Osteoblast (primary cell): ENCODE measurements around the gene NFIA. TPM values are rescaled to one million over a fixed set of nuclear protein-coding genes. Genes with fewer than 3 reads are reported as not detected.

Experiments
- DNase-seq: peaks from one replicate; pipeline ENCODE4 v3.0.0; 2011; ENCODE audit warnings: low spot score, mixed read lengths; ENCODE audit not compliant: insufficient read length; ENCODE audit errors: missing footprints
- H2AFZ ChIP-seq: 2 replicates; pipeline ENCODE4 v1.6.0; 2011; ENCODE audit warnings: mild to moderate bottlenecking, low read length
- H3K27ac ChIP-seq: 2 replicates; pipeline ENCODE4 v1.5.1; 2011; ENCODE audit warnings: mild to moderate bottlenecking, low read depth, low read length, moderate library complexity
- H3K27me3 ChIP-seq: 2 replicates; pipeline ENCODE4 v1.6.0; 2012; ENCODE audit warnings: mild to moderate bottlenecking, control low read depth, inconsistent platforms, low read length, moderate library complexity; ENCODE audit not compliant: insufficient read depth
- H3K36me3 ChIP-seq: 2 replicates; pipeline ENCODE4 v1.5.1; 2011; ENCODE audit warnings: mild to moderate bottlenecking, low read length, control low read depth, moderate library complexity; ENCODE audit not compliant: insufficient read depth
- H3K4me1 ChIP-seq: 2 replicates; pipeline ENCODE4 v1.5.1; 2011; ENCODE audit warnings: mild to moderate bottlenecking, low read length, control low read depth, moderate library complexity; ENCODE audit not compliant: insufficient read depth
- H3K4me2 ChIP-seq: 2 replicates; pipeline ENCODE4 v1.6.0; 2011; ENCODE audit warnings: mild to moderate bottlenecking, low read length; ENCODE audit not compliant: insufficient read depth
- H3K4me3 ChIP-seq: fragments of 200-600 bp; sonication (generic); 3 replicates; pipeline ENCODE4 v1.5.1; 2012; ENCODE audit warnings: mild to moderate bottlenecking, low read length, inconsistent platforms; ENCODE audit not compliant: insufficient read depth
- H3K79me2 ChIP-seq: 2 replicates; pipeline ENCODE4 v1.6.0; 2012; ENCODE audit warnings: mild to moderate bottlenecking, low read length, control low read depth, inconsistent platforms; ENCODE audit not compliant: insufficient read depth
- H3K9me3 ChIP-seq: 2 replicates; pipeline ENCODE4 v1.5.1; 2011; ENCODE audit warnings: low read depth, low read length, control low read depth
- H4K20me1 ChIP-seq: 2 replicates; pipeline ENCODE4 v1.6.0; 2012; ENCODE audit warnings: mild to moderate bottlenecking, low read length, control low read depth; ENCODE audit not compliant: insufficient read depth
- total RNA-seq: library from RNA; depleted of rRNA; stranded (reverse); fragments of >200 nt; gene quantifications from 2 replicates; pipeline ENCODE4 v1.2.3, GENCODE V29; 2012
- TF ChIP-seq, protein P1 (sequence below): IDR thresholded peaks from 2 replicates; pipeline ENCODE4 v1.5.1; 2011; ENCODE audit warnings: mild to moderate bottlenecking, low read depth, low read length, moderate library complexity; ENCODE audit errors: extremely low read depth

Gene NFIA
- total RNA-seq, 1 donor = 7.2 TPM

DNA sequence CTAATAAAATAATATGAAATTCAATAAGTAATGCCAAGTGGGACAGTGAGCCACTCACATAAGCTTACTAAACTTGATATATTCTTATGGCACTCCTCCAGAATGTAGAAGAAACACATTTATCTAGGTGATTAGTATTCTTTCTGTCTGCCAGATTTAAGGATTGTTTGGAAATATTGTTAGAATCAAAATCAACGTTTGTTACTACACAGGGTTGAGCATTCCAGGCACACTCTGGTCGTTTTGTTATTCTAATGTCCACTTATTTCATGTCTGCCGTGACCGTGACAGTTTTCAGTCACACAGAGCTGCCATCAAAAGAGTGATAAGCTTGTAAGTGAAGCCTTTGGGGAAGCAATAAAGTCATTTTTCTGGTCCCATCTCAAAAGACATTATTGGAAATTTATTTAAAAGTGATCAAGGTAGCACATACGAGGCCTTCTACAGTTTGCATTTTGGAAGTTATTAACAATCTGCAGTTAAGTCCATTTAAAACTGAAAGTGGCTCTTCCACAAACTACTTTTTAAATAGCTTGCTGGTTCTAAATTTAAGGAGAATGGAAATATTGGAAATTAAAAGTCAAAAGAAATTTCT is 38.0 kb downstream of the NFIA start:
- H3K27ac ChIP-seq = peak overlapping the region; percentile 25
- H3K4me1 ChIP-seq = no peaks in the 10 kb centered on the region
- no peaks in the 10 kb centered on the region for H3K36me3 ChIP-seq
- no peaks in the 10 kb centered on the region for H3K9me3 ChIP-seq
- peak overlapping the region; percentile 57 for H2AFZ ChIP-seq
- no peak for DNase-seq
- TF ChIP-seq, protein P1, sequence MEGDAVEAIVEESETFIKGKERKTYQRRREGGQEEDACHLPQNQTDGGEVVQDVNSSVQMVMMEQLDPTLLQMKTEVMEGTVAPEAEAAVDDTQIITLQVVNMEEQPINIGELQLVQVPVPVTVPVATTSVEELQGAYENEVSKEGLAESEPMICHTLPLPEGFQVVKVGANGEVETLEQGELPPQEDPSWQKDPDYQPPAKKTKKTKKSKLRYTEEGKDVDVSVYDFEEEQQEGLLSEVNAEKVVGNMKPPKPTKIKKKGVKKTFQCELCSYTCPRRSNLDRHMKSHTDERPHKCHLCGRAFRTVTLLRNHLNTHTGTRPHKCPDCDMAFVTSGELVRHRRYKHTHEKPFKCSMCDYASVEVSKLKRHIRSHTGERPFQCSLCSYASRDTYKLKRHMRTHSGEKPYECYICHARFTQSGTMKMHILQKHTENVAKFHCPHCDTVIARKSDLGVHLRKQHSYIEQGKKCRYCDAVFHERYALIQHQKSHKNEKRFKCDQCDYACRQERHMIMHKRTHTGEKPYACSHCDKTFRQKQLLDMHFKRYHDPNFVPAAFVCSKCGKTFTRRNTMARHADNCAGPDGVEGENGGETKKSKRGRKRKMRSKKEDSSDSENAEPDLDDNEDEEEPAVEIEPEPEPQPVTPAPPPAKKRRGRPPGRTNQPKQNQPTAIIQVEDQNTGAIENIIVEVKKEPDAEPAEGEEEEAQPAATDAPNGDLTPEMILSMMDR = no peak
- no peaks in the 10 kb centered on the region for H3K27me3 ChIP-seq
- no peaks in the 10 kb centered on the region for H4K20me1 ChIP-seq
- no peaks in the 10 kb centered on the region for H3K79me2 ChIP-seq
- peak overlapping the region; percentile 72 for H3K4me2 ChIP-seq
- peak overlapping the region; percentile 41 for H3K4me3 ChIP-seq

DNA sequence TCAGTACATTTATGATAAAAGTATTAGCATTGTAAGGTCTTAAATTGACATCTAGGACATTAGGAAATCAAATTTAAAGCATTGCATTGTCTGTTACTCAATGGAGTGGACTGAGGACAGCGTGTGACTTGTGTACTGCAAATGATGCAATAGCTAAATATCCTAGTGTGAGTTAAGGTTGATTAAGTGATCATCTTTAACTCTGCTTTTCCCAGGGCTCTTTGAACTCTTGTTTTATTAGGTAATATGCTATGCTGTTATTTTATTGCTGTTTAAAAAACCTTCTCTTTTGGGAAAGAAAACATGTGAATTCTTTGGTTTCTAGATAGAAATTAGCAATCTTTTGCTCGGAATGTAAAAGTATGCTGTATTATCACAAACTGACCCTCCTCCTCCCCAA is 38.6 kb downstream of the NFIA start:
- TF ChIP-seq, protein P1 = no peak
- H3K4me1 ChIP-seq = no peaks in the 10 kb centered on the region
- H3K9me3 ChIP-seq = no peaks in the 10 kb centered on the region
- H2AFZ ChIP-seq = no peak overlapping the region
- H3K36me3 ChIP-seq = no peaks in the 10 kb centered on the region
- H3K4me2 ChIP-seq = peak overlapping the region; percentile 72
- DNase-seq = no peak
- no peak overlapping the region for H3K4me3 ChIP-seq
- H3K27me3 ChIP-seq = no peaks in the 10 kb centered on the region
- peak overlapping the region; percentile 25 for H3K27ac ChIP-seq
- H4K20me1 ChIP-seq = no peaks in the 10 kb centered on the region
- H3K79me2 ChIP-seq = no peaks in the 10 kb centered on the region

DNA sequence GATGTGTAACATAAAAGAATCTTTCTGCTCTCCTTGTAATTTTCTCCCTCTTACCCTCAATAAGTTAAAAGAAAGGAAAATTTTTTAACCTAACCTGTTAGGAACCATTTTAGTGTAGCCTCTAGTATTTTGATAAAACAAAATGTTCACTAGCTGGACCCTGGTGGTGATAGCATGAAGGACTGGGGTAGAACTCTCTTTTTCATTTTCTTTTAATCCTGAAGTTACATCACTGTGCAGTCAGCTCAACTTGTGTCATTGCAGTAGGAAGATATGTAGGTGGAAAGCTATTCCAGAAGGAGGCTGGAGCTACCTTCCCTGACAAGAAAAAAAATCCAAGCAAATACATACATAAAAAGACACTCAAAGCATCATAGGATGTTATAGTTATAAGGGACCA is 39.3 kb downstream of the NFIA start:
- H3K4me1 ChIP-seq = no peaks in the 10 kb centered on the region
- H3K36me3 ChIP-seq = no peaks in the 10 kb centered on the region
- no peak for DNase-seq
- H3K4me3 ChIP-seq = no peak overlapping the region
- no peak overlapping the region for H3K4me2 ChIP-seq
- H3K9me3 ChIP-seq = no peaks in the 10 kb centered on the region
- no peaks in the 10 kb centered on the region for H3K27me3 ChIP-seq
- H2AFZ ChIP-seq = no peak overlapping the region
- H4K20me1 ChIP-seq = no peaks in the 10 kb centered on the region
- H3K79me2 ChIP-seq = no peaks in the 10 kb centered on the region
- TF ChIP-seq, protein P1 = peak; percentile 10
- H3K27ac ChIP-seq = no peak overlapping the region

DNA sequence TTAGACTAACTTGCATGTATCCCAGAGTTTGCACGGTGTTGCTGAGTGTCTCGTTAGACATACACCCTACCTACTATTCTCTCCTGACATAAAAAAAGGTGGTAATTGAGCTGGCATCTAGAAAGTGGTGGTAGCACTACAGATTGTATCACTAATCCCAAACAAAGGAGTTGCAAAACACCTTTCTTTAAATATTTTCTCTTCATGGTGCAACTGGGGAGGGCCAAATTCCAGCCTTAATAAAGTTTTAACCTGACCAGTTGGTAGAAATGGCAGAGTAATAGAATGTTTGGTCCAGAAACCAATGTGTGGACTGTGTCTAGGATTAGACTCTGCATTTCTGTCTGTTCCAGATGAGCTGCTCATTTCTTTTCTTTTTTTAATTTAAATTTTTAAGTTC is 40.0 kb downstream of the NFIA start:
- Histone ChIP-seq H2AFZ (no peak overlapping the region), H3K27me3 (no peaks in the 10 kb centered on the region), H4K20me1 (no peaks in the 10 kb centered on the region), H3K27ac (no peak overlapping the region), H3K79me2 (no peaks in the 10 kb centered on the region), H3K4me3 (no peak overlapping the region), H3K9me3 (no peaks in the 10 kb centered on the region), H3K4me2 (no peak overlapping the region), H3K4me1 (no peaks in the 10 kb centered on the region), H3K36me3 (no peaks in the 10 kb centered on the region)
- no peak for DNase-seq
- TF ChIP-seq, protein P1 = no peak
